Thymus (tissue), 11 donors: Measurements from ENCODE around the gene MFF. TPM values are rescaled to one million over a fixed set of nuclear protein-coding genes. Genes with fewer than 3 reads are reported as not detected.

ENCODE experiments used
- DNase-seq, 9 donors: peaks; one replicate each; pipeline ENCODE4 v3.0.0-alpha.2; 2013; ENCODE audit warnings: low spot score in 9 of 9, low read depth in 6 of 9, missing footprints in 1 of 9
- H3K27ac ChIP-seq, 2 donors: one replicate each; pipeline ENCODE4 v1.5.1; 2013; ENCODE audit warnings: control low read depth in 1 of 2, low read depth in 1 of 2, low read length in 1 of 2, mild to moderate bottlenecking in 1 of 2, moderate library complexity in 1 of 2
- H3K27me3 ChIP-seq, 2 donors: one replicate each; pipeline ENCODE4 v1.5.1; 2013; ENCODE audit warnings: low read length in 1 of 2; ENCODE audit not compliant: control insufficient read depth in 2 of 2, insufficient read depth in 1 of 2
- H3K36me3 ChIP-seq, 2 donors: one replicate each; pipeline ENCODE4 v1.5.1; 2013; ENCODE audit warnings: low read length in 1 of 2, mild to moderate bottlenecking in 1 of 2, moderate library complexity in 1 of 2; ENCODE audit not compliant: control insufficient read depth in 2 of 2, insufficient read depth in 2 of 2
- H3K4me1 ChIP-seq, 2 donors: one replicate each; pipeline ENCODE4 v1.5.1; 2013; ENCODE audit warnings: low read length in 2 of 2; ENCODE audit not compliant: control insufficient read depth in 2 of 2, insufficient read depth in 2 of 2
- H3K4me3 ChIP-seq, 2 donors: one replicate each; pipeline ENCODE4 v1.5.1; 2013; ENCODE audit warnings: low read length in 2 of 2, control low read depth in 1 of 2, mild to moderate bottlenecking in 1 of 2
- H3K9me3 ChIP-seq, 2 donors: one replicate each; pipeline ENCODE4 v1.5.1; 2013; ENCODE audit warnings: low read length in 1 of 2, mild to moderate bottlenecking in 1 of 2; ENCODE audit not compliant: control insufficient read depth in 2 of 2, insufficient read depth in 1 of 2
- WGBS: extraction: QIAGEN DNeasy Blood & Tissue Kit; methylation state at CpG from one replicate; pipeline ENCODE4 v1.1.7; 2013; 5-methylcytosine and 5-hydroxymethylcytosine counted together
- polyA plus RNA-seq: library from polyadenylated mRNA; stranded (reverse); fragments of 200-250 nt; gene quantifications from one replicate; pipeline ENCODE4 v1.2.3, GENCODE V29; 2013
- total RNA-seq: library from RNA; stranded (reverse); fragments of 120-200 nt; gene quantifications from one replicate; pipeline ENCODE4 v1.2.4, GENCODE V29; 2013
- donor health status: healthy.

Gene MFF
- total and polyA plus RNA-seq, 2 donors: 92.5 to 118 TPM

GRCh38 chr2:227296671-227297405, 28.2 kb upstream of the MFF start:
- Histone ChIP-seq H3K36me3 (no peaks in the 10 kb centered on the region), H3K27ac (no peak overlapping the region), H3K27me3 (no peaks in the 10 kb centered on the region), H3K4me1 (no peaks in the 10 kb centered on the region), H3K9me3 (peaks cover 0 to 3% of the 10 kb centered on the region in 2 donors), H3K4me3 (no peak overlapping the region)
- 97% methylated on average over 3 of the region's 3 CpGs for WGBS
- no peak for DNase-seq

DNA sequence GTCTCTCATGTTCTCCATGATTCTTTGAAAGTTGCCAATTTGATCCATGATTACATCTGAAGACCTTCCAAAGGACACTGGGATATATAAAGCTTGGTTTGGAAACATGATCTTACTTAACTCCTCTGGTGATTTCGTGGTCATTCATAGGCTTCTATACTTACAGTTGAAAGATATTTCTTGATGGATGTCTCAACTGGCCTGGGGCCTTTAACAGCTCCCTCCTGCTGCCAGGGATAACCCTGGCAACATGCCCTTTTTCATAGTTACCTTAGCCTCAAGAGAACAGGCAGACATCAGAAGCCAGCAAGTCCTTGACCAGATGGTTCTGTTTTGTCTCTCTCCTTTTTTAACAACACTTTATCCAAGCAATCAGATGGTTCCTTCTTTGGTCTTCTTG, 23.5 kb upstream of the MFF start:
- Histone ChIP-seq H3K4me1 (no peaks in the 10 kb centered on the region), H3K4me3 (no peak overlapping the region), H3K9me3 (peaks cover 0 to 3% of the 10 kb centered on the region in 2 donors), H3K36me3 (no peaks in the 10 kb centered on the region), H3K27ac (no peak overlapping the region), H3K27me3 (no peaks in the 10 kb centered on the region)
- DNase-seq: no peak
- WGBS: 85% methylated on average over 1 of the region's 1 CpG

- H3K4me1 ChIP-seq: no peaks in the 10 kb centered on the region
- no peaks in the 10 kb centered on the region for H3K9me3 ChIP-seq
- no peak overlapping the region for H3K4me3 ChIP-seq
- WGBS: 97% methylated on average over 4 of the region's 4 CpGs
- no peak overlapping the region for H3K27ac ChIP-seq
- H3K27me3 ChIP-seq: no peaks in the 10 kb centered on the region
- DNase-seq: no peak
- H3K36me3 ChIP-seq: no peaks in the 10 kb centered on the region
Observed at GRCh38 chr2:227308784-227309183, 16.3 kb upstream of the MFF start.

DNA sequence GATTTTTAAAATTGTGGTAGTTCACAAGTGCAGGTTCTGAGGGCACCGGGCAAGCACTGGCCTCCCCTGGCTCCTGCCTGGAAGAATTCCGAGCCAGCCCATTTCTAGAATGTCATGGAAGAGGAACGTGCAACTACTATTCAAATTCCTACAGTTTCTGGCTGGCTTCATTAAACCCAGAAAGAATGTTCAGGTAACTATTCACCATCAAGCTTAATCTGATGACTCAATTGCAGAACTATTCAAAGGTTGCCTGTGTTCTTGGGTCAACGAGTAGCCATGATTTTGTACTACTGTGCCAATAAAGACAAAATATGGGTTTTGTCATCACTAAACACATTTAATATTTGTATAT, 14.3 kb upstream of the MFF start:
- Histone ChIP-seq H3K27me3 (no peaks in the 10 kb centered on the region), H3K4me1 (no peaks in the 10 kb centered on the region), H3K36me3 (no peaks in the 10 kb centered on the region), H3K9me3 (no peaks in the 10 kb centered on the region), H3K4me3 (no peak overlapping the region), H3K27ac (no peak overlapping the region)
- no peak for DNase-seq
- WGBS: 98% methylated on average over 4 of the region's 4 CpGs

DNA sequence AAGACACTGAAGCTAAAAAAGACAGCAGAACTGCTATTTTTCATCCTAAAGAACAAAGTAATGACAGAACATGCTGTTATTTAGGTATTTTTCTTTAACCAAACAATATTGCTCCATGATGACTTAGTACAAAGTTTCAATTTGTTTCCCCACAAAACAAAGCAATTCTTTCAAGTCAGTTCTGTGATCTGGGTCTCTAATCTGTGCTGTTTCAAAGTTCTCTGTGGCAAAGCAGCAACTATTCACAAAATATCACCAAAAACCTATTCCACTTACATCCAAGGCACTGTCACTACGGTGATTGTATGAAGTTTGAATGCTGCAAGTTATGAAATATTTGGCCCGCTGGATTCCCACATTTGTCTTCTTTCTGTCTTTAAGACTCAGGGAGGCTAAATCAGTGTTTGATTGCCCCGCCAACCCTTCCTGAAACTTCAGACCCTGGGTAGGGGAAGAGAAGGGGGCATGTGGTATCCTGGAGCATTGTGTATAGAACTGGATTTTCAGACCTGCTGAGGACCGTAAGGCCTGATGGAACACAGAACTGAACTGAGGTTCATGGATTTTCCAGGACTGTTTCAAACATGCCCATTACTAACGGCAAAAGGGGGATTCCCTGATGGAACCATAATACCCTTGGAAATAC, 13.1 kb upstream of the MFF start:
- H3K36me3 ChIP-seq: no peaks in the 10 kb centered on the region
- 99% methylated on average over 5 of the region's 5 CpGs for WGBS
- H3K9me3 ChIP-seq: no peaks in the 10 kb centered on the region
- DNase-seq: no peak
- no peak overlapping the region for H3K4me3 ChIP-seq
- no peaks in the 10 kb centered on the region for H3K27me3 ChIP-seq
- H3K27ac ChIP-seq: no peak overlapping the region
- H3K4me1 ChIP-seq: no peaks in the 10 kb centered on the region

- H3K4me1 ChIP-seq: no peaks in the 10 kb centered on the region
- no peak overlapping the region for H3K4me3 ChIP-seq
- no peak for DNase-seq
- H3K27ac ChIP-seq: no peak overlapping the region
- WGBS: 48% methylated on average over 2 of the region's 2 CpGs
- no peaks in the 10 kb centered on the region for H3K9me3 ChIP-seq
- H3K36me3 ChIP-seq: no peaks in the 10 kb centered on the region
- H3K27me3 ChIP-seq: no peaks in the 10 kb centered on the region
Observed at GRCh38 chr2:227312579-227312978, 12.5 kb upstream of the MFF start.

DNA sequence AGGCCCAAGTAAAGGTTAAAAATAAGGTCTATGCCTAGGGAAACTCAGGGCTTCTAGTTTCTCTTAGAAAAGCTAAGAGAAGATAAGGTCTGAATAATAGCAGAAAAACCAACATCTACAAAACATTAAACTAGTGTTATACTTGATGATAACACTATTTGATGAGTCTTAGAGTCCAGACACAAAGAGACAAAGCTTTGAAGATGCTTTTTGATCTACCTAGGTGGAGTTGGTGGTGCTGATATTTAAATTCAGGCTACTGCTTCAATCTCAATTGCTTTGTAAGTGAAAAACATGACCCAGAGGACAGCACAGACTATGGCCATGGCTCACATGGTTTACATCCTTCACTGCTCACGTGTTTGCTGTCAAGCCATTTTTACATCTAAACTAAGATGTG, 11.7 kb upstream of the MFF start:
- 95% methylated on average over 1 of the region's 1 CpG for WGBS
- no peak for DNase-seq

DNA sequence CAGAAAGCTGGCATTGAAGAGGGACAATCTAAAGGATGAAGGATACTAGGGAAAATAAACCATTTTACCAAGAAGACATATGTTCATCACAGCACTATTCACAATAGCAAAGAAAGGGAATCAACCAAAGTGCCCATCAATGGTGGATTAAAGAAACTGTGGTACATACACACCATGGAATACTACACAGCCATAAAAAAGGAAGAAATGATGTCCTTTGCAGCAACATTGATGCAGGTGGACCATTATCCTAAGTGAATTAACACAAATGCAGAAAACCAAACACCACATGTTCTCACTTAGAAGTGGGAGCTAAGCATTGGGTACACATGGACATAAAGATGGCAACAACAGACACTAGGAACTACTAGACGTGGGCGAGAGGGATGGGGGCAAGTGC, 7.2 kb upstream of the MFF start:
- H3K36me3 ChIP-seq: no peaks in the 10 kb centered on the region
- no peaks in the 10 kb centered on the region for H3K4me1 ChIP-seq
- H3K4me3 ChIP-seq: no peak overlapping the region
- peaks cover 0 to 5% of the 10 kb centered on the region in 2 donors for H3K9me3 ChIP-seq
- no peaks in the 10 kb centered on the region for H3K27me3 ChIP-seq
- WGBS: 97% methylated on average over 2 of the region's 2 CpGs
- no peak for DNase-seq
- no peak overlapping the region for H3K27ac ChIP-seq

More for the DNA sequence above, 11.7 kb upstream of the MFF start:
- Histone ChIP-seq H3K9me3 (no peaks in the 10 kb centered on the region), H3K4me1 (no peaks in the 10 kb centered on the region), H3K27me3 (no peaks in the 10 kb centered on the region), H3K36me3 (no peaks in the 10 kb centered on the region), H3K27ac (no peak overlapping the region), H3K4me3 (no peak overlapping the region)

GRCh38 chr2:227320305-227321094, 4.6 kb upstream of the MFF start:
- no peaks in the 10 kb centered on the region for H3K27me3 ChIP-seq
- peaks cover 0 to 5% of the 10 kb centered on the region in 2 donors for H3K9me3 ChIP-seq
- H3K36me3 ChIP-seq: no peaks in the 10 kb centered on the region
- H3K4me3 ChIP-seq: no peak overlapping the region
- peaks cover 5% of the 10 kb centered on the region in 2 donors for H3K4me1 ChIP-seq
- DNase-seq: no peak
- H3K27ac ChIP-seq: no peak overlapping the region
- 94% methylated on average over 33 of the region's 33 CpGs for WGBS
